Muscle layer of colon (tissue), 2 donors: ENCODE data around the gene TTC23L.

Experiments used
- H3K27ac ChIP-seq: one replicate; pipeline ENCODE4 v1.7.0; 2013; ENCODE audit warnings: low read depth, mild to moderate bottlenecking, low read length, moderate library complexity
- H3K27me3 ChIP-seq, 2 donors: one replicate each; pipeline ENCODE4 v1.7.0; 2013; ENCODE audit warnings: low read length in 2 of 2, mild to moderate bottlenecking in 2 of 2; ENCODE audit not compliant: insufficient read depth in 2 of 2, control insufficient read depth in 1 of 2
- H3K36me3 ChIP-seq: one replicate; pipeline ENCODE4 v1.7.0; 2013; ENCODE audit warnings: mild to moderate bottlenecking, low read length; ENCODE audit not compliant: insufficient read depth
- H3K4me1 ChIP-seq: one replicate; pipeline ENCODE4 v1.7.0; 2013; ENCODE audit warnings: mild to moderate bottlenecking, low read length; ENCODE audit not compliant: insufficient read depth
- H3K4me3 ChIP-seq, 2 donors: one replicate each; pipeline ENCODE4 v1.7.0; 2013; ENCODE audit warnings: low read length in 2 of 2, low read depth in 1 of 2, mild to moderate bottlenecking in 1 of 2, moderate library complexity in 1 of 2
- H3K9ac ChIP-seq: one replicate; pipeline ENCODE4 v1.7.0; 2013; ENCODE audit warnings: low read length
- H3K9me3 ChIP-seq: one replicate; pipeline ENCODE4 v1.7.0; 2013; ENCODE audit warnings: mild to moderate bottlenecking, low read length
- donor health status: abdominal sarcoma.
- donor health status: Adenocarcinoma of cecum.

Gene TTC23L

DNA sequence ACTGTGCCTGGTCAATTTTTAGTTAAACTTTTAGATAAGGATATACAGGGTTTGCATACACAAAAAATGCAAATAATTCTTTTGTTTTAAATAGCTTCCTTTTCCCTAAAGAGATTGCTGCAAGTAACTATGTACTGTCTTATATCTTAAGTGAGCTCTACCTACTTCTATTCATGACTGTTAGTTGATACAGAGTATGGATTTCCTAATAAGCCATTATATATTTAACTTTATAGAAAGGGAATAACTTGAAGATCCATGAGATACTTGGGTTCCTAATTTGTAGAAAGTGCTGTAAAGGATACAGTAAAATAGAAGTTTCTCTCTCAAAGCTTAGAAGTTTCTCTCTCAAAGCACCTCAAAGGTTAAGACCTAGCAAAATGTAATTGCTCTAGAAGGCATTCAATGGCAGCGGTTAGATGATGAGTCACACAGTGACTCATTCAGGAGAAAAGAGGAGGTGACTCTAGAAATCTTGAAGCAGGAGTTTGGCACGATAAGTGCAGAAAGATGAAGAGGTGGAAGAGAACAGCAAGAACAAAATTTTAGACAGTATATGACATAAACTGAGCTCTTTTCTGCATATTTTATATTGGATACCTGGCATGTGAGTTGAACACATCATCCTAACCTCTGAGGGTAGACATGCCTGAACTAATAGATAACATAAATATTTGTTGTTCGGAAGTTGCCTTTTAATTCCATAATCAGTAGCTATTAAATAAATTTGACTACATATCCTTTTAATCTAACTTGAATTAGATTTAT is 84.9 kb downstream of the TTC23L start:
- no peak overlapping the region for H3K4me3 ChIP-seq
- H3K9me3 ChIP-seq = no peaks in the 10 kb centered on the region
- H3K36me3 ChIP-seq = peaks cover 47% of the 10 kb centered on the region
- no peak overlapping the region for H3K9ac ChIP-seq
- H3K27me3 ChIP-seq = no peaks in the 10 kb centered on the region
- H3K27ac ChIP-seq = no peak overlapping the region
- H3K4me1 ChIP-seq = peaks cover 4% of the 10 kb centered on the region

DNA sequence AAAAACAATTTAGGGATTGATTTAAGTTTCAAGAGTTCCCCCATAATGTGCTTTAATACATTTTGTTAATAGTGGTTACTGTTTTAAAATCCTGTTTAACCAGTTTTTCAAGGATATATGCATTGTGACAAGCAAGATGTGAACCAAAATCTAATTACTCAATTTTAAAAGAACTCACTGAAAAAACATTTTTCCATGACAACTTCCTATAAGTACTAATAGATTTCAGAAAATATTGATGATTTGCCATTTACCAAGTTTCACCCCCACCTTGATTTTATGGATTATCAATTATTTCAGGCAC is 85.5 kb downstream of the TTC23L start:
- Histone ChIP-seq H3K4me3 (no peak overlapping the region), H3K9me3 (no peaks in the 10 kb centered on the region), H3K9ac (no peak overlapping the region), H3K27me3 (no peaks in the 10 kb centered on the region), H3K4me1 (peaks cover 5% of the 10 kb centered on the region), H3K27ac (no peak overlapping the region), H3K36me3 (peaks cover 47% of the 10 kb centered on the region)

DNA sequence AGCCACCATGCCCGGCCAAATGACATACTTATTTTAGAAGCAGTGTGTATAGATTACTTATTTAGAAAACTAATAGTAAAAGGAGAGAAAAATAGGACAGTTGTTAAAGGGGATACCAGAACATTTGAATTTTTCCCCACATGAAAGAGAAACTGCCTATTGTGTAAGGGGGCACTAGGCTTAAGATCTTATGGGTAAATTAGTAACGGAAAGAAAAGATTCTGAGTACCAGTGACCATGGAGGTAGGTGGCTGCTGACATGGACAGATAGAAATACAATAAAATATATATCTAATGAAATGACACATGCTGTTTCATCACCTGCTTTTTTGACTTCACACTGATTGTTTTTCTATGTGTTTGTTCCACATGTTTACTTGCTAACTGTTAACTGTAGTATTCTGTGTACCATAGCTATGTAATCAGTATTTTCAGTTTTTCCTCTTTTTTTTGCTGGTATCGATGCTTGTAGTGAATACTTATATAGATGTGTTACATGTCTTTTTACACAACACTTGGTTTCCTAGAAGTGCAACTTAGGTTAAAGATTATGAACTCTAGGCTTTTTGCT is 87.4 kb downstream of the TTC23L start:
- peaks cover 15% of the 10 kb centered on the region for H3K4me1 ChIP-seq
- H3K4me3 ChIP-seq = no peak overlapping the region
- H3K9me3 ChIP-seq = no peaks in the 10 kb centered on the region
- no peak overlapping the region for H3K27ac ChIP-seq
- no peaks in the 10 kb centered on the region for H3K27me3 ChIP-seq
- H3K36me3 ChIP-seq = peaks cover 35% of the 10 kb centered on the region
- no peak overlapping the region for H3K9ac ChIP-seq

DNA sequence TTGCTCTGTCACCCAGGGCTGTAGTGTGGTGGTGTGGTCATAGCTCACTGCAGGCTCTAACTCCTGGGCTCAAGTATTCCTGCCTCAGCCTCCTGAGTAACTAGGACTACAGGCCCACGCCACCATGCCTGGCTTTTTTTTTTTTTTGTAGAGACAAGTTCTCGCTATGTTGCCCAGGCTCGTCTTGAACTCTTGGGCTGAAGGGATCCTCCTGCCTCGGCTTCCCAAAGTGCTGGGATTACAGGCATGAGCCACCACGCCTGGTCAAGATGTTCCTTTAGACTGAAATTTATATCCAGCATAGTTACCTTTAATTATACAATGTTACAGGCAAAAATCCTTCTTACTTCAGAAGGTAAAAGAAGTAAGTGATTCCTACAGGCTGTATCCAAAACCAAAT is 88.8 kb downstream of the TTC23L start:
- Histone ChIP-seq H3K4me3 (no peak overlapping the region), H3K27me3 (no peaks in the 10 kb centered on the region), H3K4me1 (peaks cover 15% of the 10 kb centered on the region), H3K36me3 (peaks cover 25% of the 10 kb centered on the region), H3K9me3 (no peaks in the 10 kb centered on the region), H3K27ac (no peak overlapping the region), H3K9ac (no peak overlapping the region)

DNA sequence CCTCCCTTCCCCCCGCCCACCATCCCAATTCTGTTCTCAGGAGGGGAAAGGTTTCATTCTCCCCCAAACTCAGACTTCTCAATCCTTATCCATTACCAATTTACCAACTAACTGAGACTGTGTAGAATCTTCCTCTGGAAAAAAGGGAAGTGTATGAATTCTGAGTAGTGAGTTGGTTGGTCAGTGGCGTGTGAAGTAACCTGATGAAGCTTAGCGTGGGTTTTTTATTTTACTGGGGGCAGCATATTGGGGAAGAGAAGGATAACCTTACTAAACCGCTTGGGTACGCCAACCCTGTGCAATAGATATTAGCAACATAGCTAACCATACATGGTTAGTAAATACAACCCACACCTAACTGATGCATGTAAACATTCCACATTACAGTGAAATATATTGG is 89.3 kb downstream of the TTC23L start:
- H3K4me3 ChIP-seq = no peak overlapping the region
- no peak overlapping the region for H3K9ac ChIP-seq
- H3K27ac ChIP-seq = no peak overlapping the region
- H3K4me1 ChIP-seq = peaks cover 15% of the 10 kb centered on the region
- H3K9me3 ChIP-seq = no peaks in the 10 kb centered on the region
- peaks cover 20% of the 10 kb centered on the region for H3K36me3 ChIP-seq
- no peaks in the 10 kb centered on the region for H3K27me3 ChIP-seq

DNA sequence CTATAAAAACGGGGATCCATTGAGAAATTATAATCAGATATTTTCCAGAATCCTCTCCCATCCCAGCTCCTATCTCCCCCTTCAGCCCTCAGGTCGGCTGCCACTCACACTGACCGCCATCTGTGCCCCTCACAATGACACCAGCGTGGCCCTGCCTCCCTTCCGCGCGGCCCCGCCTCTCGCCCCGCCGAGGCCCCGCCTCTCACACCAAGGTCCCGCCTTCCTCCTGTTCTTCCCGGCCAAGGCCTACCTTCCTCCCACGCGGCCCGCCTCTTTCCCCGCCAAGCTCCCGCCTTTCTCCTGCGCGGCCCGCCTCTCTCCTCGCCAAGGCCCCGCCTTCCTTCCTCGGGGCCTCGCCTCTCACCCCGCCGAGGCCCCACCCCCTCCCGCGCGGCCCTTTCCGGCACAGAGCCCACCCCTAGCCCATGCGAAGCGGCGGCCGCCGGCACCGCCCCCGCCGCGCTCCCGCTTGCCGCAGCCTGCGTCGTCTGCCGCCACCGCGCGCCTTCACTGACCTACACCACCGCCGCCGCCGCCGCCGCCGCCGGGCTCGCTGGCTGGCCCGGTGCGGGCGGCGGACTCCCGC is 90.3 kb downstream of the TTC23L start, which contains the start of gene DNAJC21:
Gene DNAJC21, plus strand, starts transcription at position 426 of the 586 bp plus-strand sequence. CDS start 261 bp downstream, outside the sequence.
- Histone ChIP-seq H3K27me3 (no peaks in the 10 kb centered on the region), H3K4me1 (peaks cover 15% of the 10 kb centered on the region), H3K9me3 (no peaks in the 10 kb centered on the region)

DNA sequence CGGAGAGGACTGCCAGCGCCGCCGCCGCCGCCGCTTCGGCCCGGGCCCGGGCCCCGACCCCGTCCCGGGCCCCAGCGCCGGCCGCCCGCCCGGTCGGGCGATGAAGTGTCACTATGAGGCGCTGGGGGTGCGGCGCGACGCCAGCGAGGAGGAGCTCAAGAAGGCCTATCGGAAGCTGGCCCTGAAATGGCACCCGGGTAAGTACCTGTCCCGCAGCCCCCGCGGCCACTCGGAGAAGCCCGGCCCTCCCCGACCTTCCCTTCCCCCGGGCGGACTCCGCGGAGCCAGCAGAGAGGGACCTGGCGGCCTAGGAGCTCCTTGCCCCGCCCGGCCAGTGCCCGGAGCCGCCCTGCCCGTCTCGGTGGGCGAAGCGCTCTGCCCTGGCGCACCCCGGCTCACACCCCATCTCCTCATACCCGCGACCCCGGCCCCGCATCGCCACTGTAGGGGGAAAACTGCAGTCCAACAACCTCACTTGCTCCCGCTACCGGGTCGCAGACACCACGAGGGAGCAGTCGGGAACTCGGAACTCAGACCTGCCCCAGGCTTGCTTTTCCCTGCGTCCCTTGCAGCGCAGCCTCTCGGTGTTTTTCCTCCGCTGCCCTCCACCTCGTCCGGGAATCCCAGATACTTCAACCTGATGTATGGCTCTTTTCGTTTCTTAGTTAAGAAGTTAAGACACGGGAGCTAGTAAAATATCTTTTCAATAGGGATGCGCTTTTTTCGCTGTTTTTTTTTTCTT is 90.9 kb downstream of the TTC23L start:
- Histone ChIP-seq H3K36me3 (peaks cover 4% of the 10 kb centered on the region), H3K4me1 (peaks cover 15% of the 10 kb centered on the region), H3K27ac (peak overlapping the region; percentile 93), H3K9ac (peak overlapping the region; percentile 69), H3K9me3 (no peaks in the 10 kb centered on the region), H3K4me3 (peak overlapping the region; percentile 61 to 72), H3K27me3 (no peaks in the 10 kb centered on the region)

More for the DNA sequence above, 90.3 kb downstream of the TTC23L start, which contains the start of gene DNAJC21:
- Histone ChIP-seq H3K36me3 (peaks cover 11% of the 10 kb centered on the region), H3K27ac (peak within 1 kb of the TSS; percentile 93), H3K9ac (peak within 1 kb of the TSS; percentile 69), H3K4me3 (peak within 1 kb of the TSS; percentile 61 to 72)

DNA sequence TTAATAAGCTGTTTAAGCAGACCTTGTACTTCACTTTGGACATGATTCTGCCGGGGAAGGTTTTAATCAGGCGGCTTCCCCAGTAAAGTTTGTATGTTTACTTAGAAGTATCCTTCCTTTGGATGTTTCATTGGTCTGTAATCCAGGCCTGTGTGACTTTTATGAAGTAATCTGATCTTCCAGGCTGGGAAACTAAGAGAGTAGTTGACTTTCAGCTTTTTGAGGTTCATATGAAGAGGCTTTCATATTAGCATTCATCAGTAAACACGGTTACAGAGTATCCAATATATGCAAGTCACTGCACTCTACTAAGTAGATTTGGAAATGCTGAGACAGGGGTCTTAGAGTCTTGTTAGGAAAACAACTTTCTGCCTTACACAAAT is 91.5 kb downstream of the TTC23L start:
- H3K4me1 ChIP-seq = peaks cover 18% of the 10 kb centered on the region
- no peaks in the 10 kb centered on the region for H3K36me3 ChIP-seq
- H3K4me3 ChIP-seq = peak overlapping the region; percentile 61 to 72
- H3K27me3 ChIP-seq = no peaks in the 10 kb centered on the region
- no peaks in the 10 kb centered on the region for H3K9me3 ChIP-seq
- peak overlapping the region; percentile 93 for H3K27ac ChIP-seq
- H3K9ac ChIP-seq = peak overlapping the region; percentile 69

DNA sequence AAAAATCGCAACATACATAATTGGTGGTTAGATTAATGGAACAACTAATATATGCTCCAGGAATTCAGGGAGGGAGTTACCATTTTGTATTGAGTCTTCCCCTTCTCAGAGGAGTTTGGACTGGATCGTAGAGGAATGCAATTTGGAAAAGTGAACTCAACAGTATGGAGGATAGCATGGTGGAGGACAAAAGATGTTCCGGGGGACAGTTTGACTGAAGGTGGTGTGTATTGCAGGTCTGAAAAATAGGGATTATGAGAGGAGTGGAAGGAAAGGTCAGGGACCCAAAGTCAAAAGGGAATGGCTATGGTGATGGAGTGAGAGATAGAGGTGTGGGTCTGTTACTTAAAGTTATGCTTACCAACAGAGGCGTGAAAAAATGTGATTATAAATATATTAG is 91.9 kb downstream of the TTC23L start:
- H3K36me3 ChIP-seq = no peaks in the 10 kb centered on the region
- H3K27ac ChIP-seq = peak overlapping the region; percentile 93
- H3K9me3 ChIP-seq = no peaks in the 10 kb centered on the region
- H3K27me3 ChIP-seq = no peaks in the 10 kb centered on the region
- H3K4me1 ChIP-seq = peaks cover 18% of the 10 kb centered on the region
- H3K4me3 ChIP-seq = peak overlapping the region; percentile 2 to 61
- peak overlapping the region; percentile 69 for H3K9ac ChIP-seq

DNA sequence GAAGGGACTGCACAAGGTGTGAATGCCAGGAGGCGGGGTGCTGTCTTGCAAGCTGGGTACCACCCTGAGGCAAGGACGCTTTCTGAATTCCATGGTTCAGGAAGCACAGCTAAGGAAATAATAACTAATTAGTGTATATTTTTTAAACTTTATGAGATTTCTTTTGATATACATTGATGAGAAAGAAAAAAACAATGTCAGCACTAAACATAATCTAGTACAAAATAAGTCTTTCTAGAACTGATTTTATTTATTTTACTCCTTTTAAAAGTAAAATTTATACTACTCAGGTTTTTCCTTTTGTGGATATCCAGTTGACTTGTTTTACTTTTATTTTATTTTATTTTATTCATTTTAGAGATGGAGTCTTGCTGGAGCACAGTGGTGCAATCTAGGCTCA is 94.0 kb downstream of the TTC23L start:
- no peak overlapping the region for H3K27ac ChIP-seq
- peaks cover 18% of the 10 kb centered on the region for H3K4me1 ChIP-seq
- no peaks in the 10 kb centered on the region for H3K27me3 ChIP-seq
- no peak overlapping the region for H3K9ac ChIP-seq
- no peak overlapping the region for H3K4me3 ChIP-seq
- peaks cover 16% of the 10 kb centered on the region for H3K36me3 ChIP-seq
- H3K9me3 ChIP-seq = no peaks in the 10 kb centered on the region

DNA sequence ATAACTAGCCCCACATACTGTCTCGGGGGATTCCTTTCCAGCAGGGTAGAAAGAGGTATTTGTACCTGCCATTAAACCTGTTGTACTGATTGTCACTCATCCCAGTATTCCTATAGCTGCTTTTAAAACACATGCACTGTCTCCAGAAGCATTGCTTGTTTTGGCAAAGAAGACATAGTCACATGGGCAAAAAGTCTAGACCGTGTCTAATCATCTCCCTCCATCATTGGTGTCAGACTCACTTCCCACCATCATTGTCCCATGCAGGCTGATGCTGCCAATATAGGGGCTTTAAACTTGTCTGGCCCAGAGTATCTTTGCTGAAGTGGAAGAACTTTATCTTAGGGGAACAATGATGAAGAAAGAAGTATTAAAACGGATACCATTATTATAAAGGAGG is 103.0 kb downstream of the TTC23L start:
- Histone ChIP-seq H3K27ac (no peak overlapping the region), H3K4me1 (no peaks in the 10 kb centered on the region), H3K9me3 (no peaks in the 10 kb centered on the region), H3K27me3 (no peaks in the 10 kb centered on the region), H3K4me3 (no peak overlapping the region), H3K9ac (no peak overlapping the region), H3K36me3 (peaks cover 46% of the 10 kb centered on the region)
